HG02970 (cell line): ENCODE results near the gene ZNF800.

Source experiments
- ATAC-seq: cut with Tn5 transposase; IDR thresholded peaks from one replicate; pipeline ENCODE4 v1.9.1; 2021; ENCODE audit warnings: mild to moderate bottlenecking, moderate library complexity, moderate number of reproducible peaks; ENCODE audit not compliant: unreplicated experiment, low FRiP score

The ZNF800 gene

DNA sequence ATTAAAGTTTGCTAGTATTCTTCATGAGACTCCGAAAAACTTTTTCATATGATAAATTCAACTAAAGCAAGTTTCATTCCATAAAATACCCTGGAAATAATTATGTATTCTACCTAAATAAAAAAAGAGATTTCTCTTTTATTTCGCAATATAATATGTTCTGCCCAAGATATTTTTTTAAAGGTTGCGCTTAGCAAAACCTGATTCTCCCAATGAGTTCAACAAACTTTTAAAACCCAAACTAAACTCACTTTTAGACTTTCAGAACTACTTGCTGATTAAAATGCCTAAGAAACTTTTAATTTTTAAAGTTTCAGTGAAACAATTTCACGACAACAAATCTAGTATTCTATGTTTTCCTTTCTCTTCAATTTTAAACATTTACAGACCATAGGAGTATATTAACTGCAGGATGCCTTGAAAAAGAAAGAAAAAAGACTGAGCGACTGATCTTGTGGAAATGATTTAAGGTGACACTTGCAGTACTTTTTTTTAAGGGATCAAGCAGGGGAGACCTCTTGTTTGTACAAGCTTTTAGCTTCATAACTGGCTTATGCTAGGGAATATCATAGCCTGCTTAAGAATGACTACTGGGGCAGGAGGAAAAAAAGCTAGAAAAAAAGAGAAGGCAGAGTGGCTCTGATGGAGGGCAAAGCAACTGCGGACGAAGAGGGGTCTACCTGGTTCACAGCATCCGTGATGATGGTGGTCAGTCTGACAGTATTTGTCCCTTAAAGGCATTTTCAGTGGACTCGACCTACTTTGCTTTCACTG is 1.5 kb downstream of the ZNF800 start:
- no peak for ATAC-seq

DNA sequence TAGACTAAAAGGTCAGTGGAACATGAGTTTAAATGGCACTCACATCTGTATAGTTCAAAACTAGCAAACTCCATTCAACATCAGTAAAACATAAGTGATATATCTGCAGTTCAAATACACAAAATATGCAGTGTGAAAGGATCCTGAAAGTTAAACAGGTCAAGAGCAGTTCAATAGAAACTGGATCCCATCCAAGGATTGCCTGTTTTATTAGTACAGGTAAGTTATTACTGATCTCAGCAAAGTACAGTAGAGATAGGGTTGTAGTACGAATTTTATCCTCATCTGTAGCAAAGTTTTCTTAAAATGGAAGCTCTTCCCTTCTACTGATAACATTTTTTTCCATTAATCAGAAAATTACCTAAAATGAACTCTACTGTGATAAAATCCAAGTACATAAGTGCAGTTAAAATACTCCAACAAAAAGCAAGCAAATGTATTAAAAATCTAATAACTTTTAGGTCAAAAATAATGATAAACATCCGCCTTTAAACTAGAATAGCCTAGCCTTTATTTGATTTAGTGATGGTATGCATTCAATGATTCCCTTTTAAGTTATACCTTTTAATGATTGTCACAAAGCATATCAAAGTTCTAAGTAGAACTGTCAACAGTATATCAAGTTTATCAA is 2.2 kb downstream of the ZNF800 start:
- no peak for ATAC-seq

GRCh38 chr7:127389321-127389720 is 3.2 kb downstream of the ZNF800 start:
- no peak for ATAC-seq

DNA sequence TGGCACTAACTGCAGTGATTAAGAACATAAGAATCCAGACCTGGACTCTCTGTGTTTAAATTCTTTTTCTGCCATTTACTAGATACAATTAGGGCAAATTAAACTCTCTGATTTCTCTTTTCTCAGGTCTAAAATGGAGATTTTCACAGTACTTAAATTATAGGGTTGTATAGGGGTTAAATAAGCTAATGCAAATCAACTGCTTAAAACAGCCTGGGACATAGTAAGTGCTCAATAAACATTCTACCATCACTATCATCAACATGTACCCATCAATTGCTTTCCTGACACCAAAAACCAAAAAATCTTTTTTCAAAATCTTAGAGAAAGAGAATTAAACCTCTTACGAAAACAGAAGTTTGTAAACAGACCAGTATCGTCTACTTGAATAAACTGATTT is 4.5 kb downstream of the ZNF800 start:
- no peak for ATAC-seq

DNA sequence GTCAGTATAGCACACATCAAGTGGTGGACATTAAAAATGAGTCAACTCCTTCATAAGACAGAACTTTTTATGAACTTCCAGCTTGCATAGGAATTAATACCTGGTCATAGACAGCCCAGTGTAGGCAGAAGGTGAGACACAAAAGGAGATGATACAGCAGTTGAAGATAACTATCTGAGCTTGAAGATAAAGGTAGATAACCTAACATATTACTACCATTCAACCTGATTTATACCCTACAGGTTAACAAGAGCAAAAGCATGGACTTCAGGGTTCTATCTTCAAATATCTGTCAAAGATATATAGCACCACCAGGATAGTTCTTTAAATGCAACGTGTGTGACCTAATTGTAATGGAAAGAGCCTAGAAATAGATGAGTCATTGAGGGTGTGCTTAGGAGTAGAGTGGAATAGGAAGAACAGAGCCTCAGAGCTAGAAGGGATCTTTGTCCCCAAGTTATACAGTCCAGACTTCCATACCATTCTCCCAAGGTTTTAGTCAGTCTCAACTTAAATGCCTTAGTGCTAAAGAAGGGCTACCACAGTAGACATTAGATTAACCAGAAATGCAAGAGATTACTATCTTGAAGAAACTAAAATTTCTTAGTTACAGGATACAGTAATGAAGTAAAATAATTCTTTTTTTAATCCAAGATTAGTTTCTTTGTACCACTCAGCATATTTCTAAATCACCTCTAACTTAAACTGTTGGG is 9.2 kb downstream of the ZNF800 start:
- no peak for ATAC-seq

DNA sequence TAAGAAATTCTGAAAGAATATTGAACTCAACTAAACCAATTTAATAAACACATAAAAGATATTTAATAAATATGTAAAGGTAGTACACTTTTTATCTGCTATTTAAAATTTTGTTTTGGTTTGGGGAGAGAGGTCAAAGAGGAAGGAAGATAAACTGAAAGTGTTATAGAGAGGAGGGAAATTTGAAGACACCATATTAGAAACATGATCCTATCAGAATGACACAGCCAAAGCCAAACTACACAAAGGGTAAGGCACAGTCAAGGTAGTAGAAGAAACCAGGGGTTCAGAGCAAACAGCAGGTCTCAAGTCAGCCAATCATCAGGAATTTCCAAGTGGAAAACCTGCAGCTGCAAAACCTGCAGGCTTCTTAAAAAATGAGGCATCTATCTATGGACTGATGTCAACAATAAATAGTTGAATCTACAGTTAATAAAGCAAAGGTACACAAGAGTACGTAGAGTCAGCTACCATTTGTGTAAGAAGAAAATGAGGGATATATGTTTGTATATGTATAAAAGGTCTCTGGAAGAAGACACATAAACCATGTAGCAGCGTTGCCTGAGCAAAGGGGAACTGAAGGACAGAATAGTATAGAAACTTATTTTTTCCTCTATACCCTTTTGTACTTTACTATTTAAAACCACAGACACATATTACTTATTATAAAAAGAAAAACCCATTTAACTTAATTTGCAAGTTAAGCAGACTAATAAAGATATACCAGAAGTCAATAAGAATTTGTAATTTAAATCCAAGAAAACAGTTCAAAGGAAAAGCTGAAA is 10.0 kb downstream of the ZNF800 start:
- no peak for ATAC-seq

- ATAC-seq, result no peak
Measured at GRCh38 chr7:127380479-127380878, 12.0 kb downstream of the ZNF800 start.

DNA sequence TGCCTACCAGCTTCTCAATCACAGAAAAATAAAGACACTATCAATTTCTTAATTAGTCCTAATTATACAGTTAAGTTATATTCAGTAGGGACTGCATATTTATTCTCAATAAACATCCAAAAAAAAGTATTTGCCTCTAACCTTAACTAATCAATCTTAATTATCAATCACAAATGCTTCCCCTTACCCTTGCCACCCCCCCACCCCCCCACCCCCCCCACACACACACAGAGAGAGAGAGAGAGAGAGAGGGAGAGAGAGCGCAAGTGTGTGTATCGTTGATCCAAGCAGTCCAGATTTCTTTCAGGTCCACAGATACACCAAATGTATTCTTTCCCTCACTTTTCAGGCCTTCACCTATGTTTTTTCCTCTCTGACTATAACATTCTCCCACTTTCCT is 12.9 kb downstream of the ZNF800 start:
- ATAC-seq, result no peak

DNA sequence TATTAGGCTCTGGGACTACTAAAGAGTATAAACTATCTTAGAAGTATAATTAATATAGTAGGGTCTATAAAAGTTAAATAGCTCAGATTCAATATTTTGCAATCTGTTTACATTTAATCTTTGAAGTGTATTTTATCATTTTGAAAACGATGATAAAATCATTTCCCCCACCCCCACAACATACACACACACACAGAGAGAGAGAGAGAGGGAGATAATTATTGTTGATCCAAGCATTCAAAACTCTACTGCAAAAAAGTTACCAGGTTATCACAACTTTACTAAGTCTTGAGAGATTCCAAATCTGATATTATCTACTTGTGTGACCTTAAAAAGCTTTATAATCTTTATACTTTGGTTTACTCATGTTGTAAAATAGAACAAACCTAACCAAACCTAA is 14.0 kb downstream of the ZNF800 start:
- ATAC-seq, result no peak

GRCh38 chr7:127377425-127377824 is 15.1 kb downstream of the ZNF800 start:
- no peak for ATAC-seq

GRCh38 chr7:127375631-127376030 is 16.9 kb downstream of the ZNF800 start:
- ATAC-seq, result no peak

DNA sequence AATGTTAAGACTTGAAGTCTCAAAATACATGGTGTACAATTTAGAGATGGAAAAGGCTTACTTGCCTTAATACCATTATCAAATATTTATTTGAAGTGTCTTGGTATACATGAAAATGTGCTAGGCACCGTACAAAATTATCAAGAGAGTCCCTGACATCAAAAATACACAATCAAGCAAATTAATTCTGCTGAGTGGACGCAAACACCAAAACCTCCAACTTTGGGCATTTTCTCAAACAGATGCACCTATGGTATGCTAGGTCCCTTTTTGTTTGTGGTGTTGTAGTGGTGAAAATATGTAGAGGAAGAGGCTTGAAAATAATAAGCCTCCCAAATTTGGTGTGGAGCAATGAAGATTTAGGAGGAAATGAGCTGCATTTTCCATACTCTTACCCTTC is 24.8 kb downstream of the ZNF800 start:
- no peak for ATAC-seq

DNA sequence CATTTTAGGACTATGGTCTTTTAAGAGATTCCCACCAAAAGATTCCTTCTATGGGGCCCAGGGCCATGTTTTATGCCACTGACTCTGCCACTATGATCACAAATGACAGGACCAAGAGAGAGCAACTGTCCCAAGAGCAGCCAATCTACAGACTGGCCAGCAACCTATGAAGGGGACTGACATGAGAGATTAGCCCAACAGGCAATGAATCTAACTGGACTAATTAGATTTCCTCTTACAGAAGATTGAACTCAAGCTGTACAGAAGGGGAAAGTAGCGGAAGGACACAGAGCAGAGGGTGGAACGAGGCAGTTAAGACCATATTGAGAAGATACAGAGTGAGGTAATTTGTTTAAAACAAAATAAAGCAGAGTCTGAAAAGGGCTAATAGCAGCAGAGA is 25.8 kb downstream of the ZNF800 start:
- ATAC-seq, result no peak

GRCh38 chr7:127365957-127366315 is 26.6 kb downstream of the ZNF800 start:
- ATAC-seq, result no peak

- no peak for ATAC-seq
Measured at GRCh38 chr7:127365164-127365956, 27.1 kb downstream of the ZNF800 start.

GRCh38 chr7:127362364-127363027 is 30.0 kb downstream of the ZNF800 start:
- no peak for ATAC-seq

GRCh38 chr7:127361736-127362135 is 30.8 kb downstream of the ZNF800 start:
- no peak for ATAC-seq

- ATAC-seq, result no peak
Measured at GRCh38 chr7:127359011-127359410, 33.5 kb downstream of the ZNF800 start.

DNA sequence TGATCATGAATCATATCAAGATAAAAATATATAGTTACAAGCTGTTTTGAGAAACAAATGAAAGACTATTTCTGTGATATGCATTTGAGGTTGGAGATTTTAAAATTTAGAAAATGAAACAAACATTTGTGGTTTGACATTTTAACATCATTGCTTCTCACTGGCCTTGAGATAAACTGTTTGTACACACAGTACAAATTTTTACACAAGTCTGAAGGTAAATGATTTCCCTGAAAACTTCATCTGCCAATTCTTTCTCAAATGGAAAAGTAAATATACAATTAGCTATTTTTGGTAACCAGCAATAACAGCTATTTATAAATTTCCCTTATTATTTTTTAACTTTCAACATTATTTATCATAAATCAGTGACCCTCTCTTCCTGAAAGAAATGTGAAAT is 38.6 kb downstream of the ZNF800 start:
- no peak for ATAC-seq

DNA sequence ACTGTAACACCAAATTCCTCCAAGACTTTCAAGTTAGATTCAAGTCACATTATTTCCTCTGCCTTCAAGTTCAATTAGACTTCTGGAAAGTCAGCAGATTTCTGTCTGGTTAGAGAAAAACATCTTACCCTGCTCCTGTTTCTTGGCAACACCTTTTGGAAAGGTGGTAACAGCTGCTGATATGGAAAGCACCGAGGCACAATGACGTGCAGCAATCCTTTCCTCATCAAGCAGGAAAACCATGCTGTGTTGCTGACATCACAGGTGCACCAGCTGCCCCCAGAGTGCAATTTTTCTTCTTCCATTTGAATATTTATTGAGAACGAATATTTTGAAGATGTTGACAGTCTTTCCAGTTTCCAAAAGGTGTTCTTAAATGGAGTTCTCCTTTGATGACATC is 41.9 kb downstream of the ZNF800 start:
- no peak for ATAC-seq
